IPS-18a (cell line): ENCODE measurements around the gene MYO7B.

ENCODE experiments used
- H3K27ac ChIP-seq: one replicate; pipeline ENCODE4 v1.5.1; 2013; ENCODE audit warnings: low read length
- H3K27me3 ChIP-seq: one replicate; pipeline ENCODE4 v1.6.1; 2013; ENCODE audit warnings: mild to moderate bottlenecking, low read length; ENCODE audit not compliant: control insufficient read depth, insufficient read depth
- H3K36me3 ChIP-seq: one replicate; pipeline ENCODE4 v1.6.1; 2013; ENCODE audit warnings: low read depth, low read length; ENCODE audit not compliant: control insufficient read depth
- H3K4me1 ChIP-seq: one replicate; pipeline ENCODE4 v1.6.1; 2013; ENCODE audit warnings: low read depth, low read length; ENCODE audit not compliant: control insufficient read depth
- H3K4me3 ChIP-seq: one replicate; pipeline ENCODE4 v1.5.1; 2013; ENCODE audit warnings: low read length
- H3K9ac ChIP-seq: one replicate; pipeline ENCODE4 v1.6.1; 2013; ENCODE audit warnings: mild to moderate bottlenecking, low read length, moderate library complexity
- H3K9me3 ChIP-seq: one replicate; pipeline ENCODE4 v1.6.1; 2013; ENCODE audit warnings: low read depth, low read length; ENCODE audit not compliant: control insufficient read depth

MYO7B gene

DNA sequence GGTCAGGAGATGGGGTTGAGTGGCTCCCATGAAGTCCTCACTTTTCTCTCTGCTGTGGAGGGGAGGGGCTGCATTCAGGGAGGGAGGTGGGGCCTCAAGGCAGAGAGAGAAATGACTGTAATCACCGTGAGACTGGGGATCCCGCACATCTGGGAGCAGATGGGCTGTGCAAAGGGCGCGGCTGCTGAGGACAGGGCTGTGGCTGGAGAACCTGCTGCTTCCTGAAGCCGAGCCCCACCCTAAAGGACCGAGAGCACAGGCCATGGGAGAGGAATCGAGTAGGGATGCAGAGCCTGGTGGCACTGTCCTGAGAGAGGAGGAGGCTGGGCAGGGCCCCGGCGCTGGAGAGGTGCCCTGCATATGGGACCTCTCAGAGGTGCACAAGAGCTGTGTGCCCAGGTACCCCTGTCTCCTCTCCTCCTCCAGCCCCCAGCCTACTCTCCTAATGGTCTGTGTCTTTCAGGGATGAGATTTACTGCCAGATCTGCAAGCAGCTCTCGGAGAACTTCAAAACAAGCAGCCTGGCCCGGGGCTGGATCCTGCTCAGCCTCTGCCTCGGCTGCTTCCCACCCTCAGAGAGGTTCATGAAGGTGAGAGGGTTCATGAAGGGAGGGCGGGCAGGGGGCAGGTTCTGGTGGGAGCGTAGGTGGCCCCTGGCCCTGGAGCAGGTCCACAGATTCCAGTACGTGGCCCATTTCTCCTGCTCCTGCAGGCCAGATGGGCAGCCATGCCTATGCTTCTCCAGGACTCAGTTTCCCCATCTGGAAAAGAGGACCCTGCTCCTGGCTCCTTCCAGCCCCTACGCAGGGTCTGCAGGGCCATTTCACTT, 84.6 kb downstream of the MYO7B start:
- Histone ChIP-seq H3K9me3 (no peaks in the 10 kb centered on the region), H3K4me1 (no peaks in the 10 kb centered on the region), H3K27ac (no peak overlapping the region), H3K36me3 (no peaks in the 10 kb centered on the region), H3K27me3 (no peaks in the 10 kb centered on the region), H3K9ac (no peak overlapping the region), H3K4me3 (no peak overlapping the region)

DNA sequence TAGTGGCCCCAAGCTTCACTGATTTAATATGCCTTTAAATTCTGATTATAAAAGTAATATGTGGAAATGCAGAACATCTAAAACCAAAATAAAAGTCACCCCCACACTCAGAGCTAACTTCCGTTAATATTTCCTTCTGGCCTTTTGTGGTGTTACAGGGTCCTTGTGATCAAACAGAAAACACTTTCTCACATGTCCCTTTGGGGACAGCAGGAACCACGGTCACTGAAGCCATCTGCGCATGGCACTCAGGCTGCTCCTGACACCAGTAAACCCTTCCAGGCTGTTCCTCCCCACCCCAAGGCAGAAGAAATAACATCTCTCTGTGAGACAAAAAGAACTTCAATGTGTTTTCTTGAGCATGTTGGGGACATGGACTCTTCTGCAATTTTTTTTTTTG, 85.4 kb downstream of the MYO7B start:
- no peaks in the 10 kb centered on the region for H3K4me1 ChIP-seq
- no peak overlapping the region for H3K27ac ChIP-seq
- no peak overlapping the region for H3K4me3 ChIP-seq
- H3K27me3 ChIP-seq = no peaks in the 10 kb centered on the region
- no peaks in the 10 kb centered on the region for H3K36me3 ChIP-seq
- H3K9me3 ChIP-seq = no peaks in the 10 kb centered on the region
- H3K9ac ChIP-seq = no peak overlapping the region

DNA sequence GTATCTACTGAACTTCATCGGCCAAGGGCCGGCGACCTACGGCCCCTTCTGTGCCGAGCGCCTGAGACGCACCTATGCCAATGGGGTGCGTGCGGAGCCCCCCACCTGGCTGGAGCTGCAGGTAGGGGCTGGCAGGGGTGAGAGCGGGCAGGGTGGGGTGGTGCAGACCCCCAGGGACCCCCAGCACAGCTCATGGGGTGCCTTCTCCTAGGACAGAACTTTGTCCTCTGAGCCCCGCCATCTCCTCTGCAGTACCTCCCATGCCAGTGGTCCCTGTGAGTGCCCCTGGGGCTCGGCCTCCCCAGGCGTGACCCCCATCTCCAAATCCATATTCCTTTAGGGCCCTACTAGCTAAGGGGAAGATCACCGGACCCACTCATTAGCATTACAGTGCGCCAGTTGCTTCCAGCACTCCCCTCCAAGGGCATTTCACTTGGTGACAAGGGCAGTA, 86.5 kb downstream of the MYO7B start:
- no peaks in the 10 kb centered on the region for H3K36me3 ChIP-seq
- H3K4me3 ChIP-seq = no peak overlapping the region
- no peak overlapping the region for H3K9ac ChIP-seq
- H3K4me1 ChIP-seq = no peaks in the 10 kb centered on the region
- no peak overlapping the region for H3K27ac ChIP-seq
- no peaks in the 10 kb centered on the region for H3K27me3 ChIP-seq
- no peaks in the 10 kb centered on the region for H3K9me3 ChIP-seq

GRCh38 chr2:127622561-127623387, 87.3 kb downstream of the MYO7B start:
- no peak overlapping the region for H3K4me3 ChIP-seq

DNA sequence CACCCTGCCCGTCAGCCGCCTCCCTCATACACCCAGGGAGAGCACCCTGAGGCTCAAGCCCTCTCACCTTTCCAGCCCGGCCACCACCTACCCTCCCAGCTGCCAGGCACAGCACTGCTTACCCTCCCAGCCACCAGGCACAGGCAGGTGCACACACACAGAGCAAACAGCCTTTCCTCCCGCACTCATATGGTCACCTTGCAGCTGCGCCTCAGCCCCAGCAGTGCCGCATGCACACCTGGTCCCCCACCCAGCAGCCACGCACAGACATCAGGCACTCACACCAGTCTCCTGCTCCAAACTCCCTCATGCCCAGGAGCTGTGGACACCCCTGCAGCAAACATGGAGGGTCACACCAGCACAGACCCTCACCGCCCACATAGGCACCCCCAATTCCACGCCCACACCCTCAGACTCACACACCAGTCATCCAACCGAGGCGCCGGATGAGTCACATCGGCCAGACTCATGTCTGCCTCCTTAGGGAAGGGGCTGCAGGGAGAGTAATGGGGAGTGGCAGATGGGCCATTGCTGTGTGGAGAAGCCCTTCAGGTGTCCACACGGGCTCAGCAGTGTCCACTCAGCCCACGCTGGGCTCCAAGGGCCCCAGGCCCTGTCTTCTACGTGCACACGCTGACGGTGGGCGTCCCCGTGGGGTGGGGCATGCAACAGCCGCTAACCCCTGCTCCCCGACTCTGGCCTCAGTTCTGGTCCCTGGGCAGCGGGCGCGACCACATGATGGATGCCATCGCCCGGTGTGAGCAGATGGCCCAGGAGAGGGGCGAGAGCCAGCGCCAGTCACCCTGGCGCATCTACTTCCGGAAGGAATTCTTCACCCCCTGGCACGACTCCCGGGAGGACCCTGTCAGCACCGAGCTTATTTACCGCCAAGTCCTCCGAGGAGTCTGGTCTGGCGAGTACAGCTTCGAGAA, 88.2 kb downstream of the MYO7B start:
- Histone ChIP-seq H3K27me3 (no peaks in the 10 kb centered on the region), H3K9ac (no peak overlapping the region), H3K36me3 (no peaks in the 10 kb centered on the region), H3K4me1 (no peaks in the 10 kb centered on the region), H3K9me3 (no peaks in the 10 kb centered on the region), H3K27ac (no peak overlapping the region), H3K4me3 (no peak overlapping the region)

More at GRCh38 chr2:127622561-127623387, 87.3 kb downstream of the MYO7B start:
- H3K27ac ChIP-seq = no peak overlapping the region
- H3K9me3 ChIP-seq = no peaks in the 10 kb centered on the region
- H3K4me1 ChIP-seq = no peaks in the 10 kb centered on the region
- no peaks in the 10 kb centered on the region for H3K27me3 ChIP-seq
- no peaks in the 10 kb centered on the region for H3K36me3 ChIP-seq
- no peak overlapping the region for H3K9ac ChIP-seq

- Histone ChIP-seq H3K9ac (no peak overlapping the region), H3K27ac (no peak overlapping the region), H3K4me3 (no peak overlapping the region), H3K27me3 (no peaks in the 10 kb centered on the region), H3K36me3 (no peaks in the 10 kb centered on the region), H3K4me1 (no peaks in the 10 kb centered on the region), H3K9me3 (no peaks in the 10 kb centered on the region)
Measured at GRCh38 chr2:127624320-127624755, 88.9 kb downstream of the MYO7B start.

DNA sequence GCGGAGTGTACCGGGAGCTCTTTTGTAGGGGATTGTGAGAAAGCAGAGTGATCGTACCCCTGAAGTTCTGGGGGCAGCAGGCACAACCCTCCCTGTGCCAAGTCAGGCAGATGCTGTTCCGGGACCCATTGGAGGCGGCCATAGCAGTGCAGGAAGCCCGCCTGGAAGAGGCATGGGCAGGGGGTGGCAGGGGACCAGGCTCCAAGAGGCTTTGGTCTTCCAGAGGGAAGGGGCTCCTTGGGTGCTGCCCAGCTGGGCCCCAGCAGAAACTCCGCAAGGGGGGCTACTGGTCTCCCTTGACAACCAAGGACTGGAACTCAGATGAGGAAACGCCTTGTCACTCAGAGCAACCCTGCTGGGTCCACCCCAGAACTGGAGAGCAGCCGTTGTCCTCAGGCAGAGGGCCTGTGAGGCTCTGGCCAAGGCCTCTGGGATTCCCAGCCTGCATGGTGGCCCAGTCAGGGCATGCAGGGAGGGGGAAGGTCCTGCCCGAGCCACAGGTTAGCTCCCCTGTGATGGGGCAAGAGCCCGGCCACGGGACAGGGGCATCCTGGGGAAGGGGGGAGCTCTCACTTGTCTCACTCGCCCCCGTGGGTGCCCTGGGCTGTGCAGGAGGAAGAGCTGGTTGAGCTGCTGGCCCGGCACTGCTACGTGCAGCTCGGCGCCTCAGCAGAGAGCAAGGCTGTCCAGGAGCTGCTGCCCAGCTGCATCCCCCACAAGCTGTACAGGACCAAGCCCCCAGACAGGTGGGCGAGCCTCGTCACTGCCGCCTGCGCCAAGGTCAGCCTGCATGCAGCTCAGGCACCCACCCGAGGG, 89.5 kb downstream of the MYO7B start:
- H3K9ac ChIP-seq = no peak overlapping the region
- no peak overlapping the region for H3K4me3 ChIP-seq
- no peak overlapping the region for H3K27ac ChIP-seq
- H3K27me3 ChIP-seq = no peaks in the 10 kb centered on the region
- H3K36me3 ChIP-seq = no peaks in the 10 kb centered on the region
- no peaks in the 10 kb centered on the region for H3K9me3 ChIP-seq
- no peaks in the 10 kb centered on the region for H3K4me1 ChIP-seq

DNA sequence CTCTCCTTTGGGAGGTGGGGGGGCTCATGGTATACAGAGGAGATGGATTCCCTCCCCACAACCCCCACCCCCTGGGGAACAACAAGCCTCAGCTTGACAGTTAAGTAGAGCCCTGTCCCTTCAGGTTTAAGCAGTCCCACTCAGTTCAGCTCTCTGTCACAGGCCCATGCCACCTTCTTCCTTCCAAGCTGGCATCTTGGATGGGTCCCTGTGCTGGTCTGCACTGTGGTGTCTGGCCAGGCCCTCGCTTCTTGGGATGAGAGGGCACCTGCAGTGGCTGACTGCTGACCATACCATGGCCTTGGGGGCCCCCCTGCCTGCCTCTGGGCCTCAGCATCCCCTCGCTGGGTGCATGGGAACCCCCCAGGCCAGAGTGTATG, 90.1 kb downstream of the MYO7B start:
- no peaks in the 10 kb centered on the region for H3K27me3 ChIP-seq
- no peak overlapping the region for H3K4me3 ChIP-seq
- H3K27ac ChIP-seq = no peak overlapping the region
- H3K9me3 ChIP-seq = no peaks in the 10 kb centered on the region
- no peaks in the 10 kb centered on the region for H3K4me1 ChIP-seq
- no peak overlapping the region for H3K9ac ChIP-seq
- H3K36me3 ChIP-seq = no peaks in the 10 kb centered on the region

DNA sequence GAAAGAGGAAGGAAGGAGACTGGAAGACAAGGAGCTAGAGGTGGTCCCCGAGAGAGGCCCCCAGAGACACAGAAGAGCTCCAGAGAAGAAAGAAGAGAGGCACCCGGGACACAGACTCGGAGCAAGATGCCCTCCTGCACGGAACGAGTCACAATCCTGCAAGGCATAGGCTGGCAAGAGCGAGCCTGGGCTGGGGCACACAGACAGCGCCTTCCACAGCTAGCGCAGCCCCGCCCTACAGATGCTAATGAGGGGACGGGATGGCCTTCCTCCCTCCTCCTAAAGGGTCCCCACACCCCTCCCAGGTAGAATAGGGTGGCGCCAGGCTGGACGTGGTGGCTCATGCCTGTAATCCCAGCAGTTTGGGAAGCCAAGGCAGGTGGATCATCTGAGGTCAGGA, 90.7 kb downstream of the MYO7B start:
- H3K27ac ChIP-seq = no peak overlapping the region

GRCh38 chr2:127626917-127627739, 91.6 kb downstream of the MYO7B start:
- H3K27ac ChIP-seq = no peak overlapping the region

More for the DNA sequence above, 90.7 kb downstream of the MYO7B start:
- Histone ChIP-seq H3K27me3 (no peaks in the 10 kb centered on the region), H3K9ac (no peak overlapping the region), H3K9me3 (no peaks in the 10 kb centered on the region), H3K4me3 (no peak overlapping the region), H3K4me1 (no peaks in the 10 kb centered on the region), H3K36me3 (no peaks in the 10 kb centered on the region)

More at GRCh38 chr2:127626917-127627739, 91.6 kb downstream of the MYO7B start:
- no peaks in the 10 kb centered on the region for H3K36me3 ChIP-seq
- H3K4me1 ChIP-seq = no peaks in the 10 kb centered on the region
- H3K9ac ChIP-seq = no peak overlapping the region
- H3K9me3 ChIP-seq = no peaks in the 10 kb centered on the region
- H3K27me3 ChIP-seq = no peaks in the 10 kb centered on the region
- no peak overlapping the region for H3K4me3 ChIP-seq
